Non-pigmented ciliary epithelial cell (primary cell): ENCODE measurements around the gene PARPBP.
"Not testable (repeated sequence)": the region's sequence is repeated elsewhere in the genome, so short reads cannot be mapped to it uniquely, and the experiment has no call there.

Source experiments
- DNase-seq: peaks from one replicate; pipeline ENCODE4 v3.0.0-alpha.2; 2010; ENCODE audit warnings: low read depth

The PARPBP gene

DNA sequence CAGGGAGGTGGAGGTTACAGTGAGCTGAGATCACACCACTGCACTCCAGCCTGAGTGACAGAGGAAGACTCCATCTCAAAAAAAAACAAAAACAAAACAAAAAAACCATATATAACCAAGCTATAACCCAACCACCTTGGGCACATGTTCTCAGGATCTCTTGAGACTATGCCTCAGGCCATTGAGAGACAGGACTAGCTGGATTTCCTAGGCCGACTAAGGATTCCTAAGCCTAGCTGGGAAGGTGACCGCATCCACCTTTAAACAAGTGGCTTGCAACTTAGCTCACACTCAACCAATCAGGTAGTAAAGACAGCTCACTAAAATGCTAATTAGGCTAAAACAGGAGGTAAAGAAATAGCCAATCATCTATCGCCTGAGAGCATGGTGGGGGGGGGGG, 35.2 kb downstream of the PARPBP start:
- not testable (repeated sequence) for DNase-seq

DNA sequence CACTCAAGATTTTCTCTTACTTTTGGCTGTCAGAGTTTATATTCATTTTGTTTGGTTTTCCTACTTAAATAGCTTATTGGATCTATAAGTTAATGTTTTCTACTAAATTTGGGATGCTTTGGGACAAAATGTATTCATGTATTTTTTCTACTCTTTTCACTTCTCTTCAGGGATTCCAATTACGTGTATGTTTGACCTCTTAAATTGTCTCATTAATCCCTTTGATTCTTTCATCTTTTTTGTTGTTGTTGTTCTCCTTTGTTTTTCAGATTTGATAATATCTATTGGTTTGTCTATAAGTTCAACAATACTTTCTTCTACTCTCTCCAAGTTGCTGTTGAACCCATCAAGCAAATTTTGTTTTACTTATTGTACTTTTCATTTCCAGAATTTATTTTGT, 43.4 kb downstream of the PARPBP start:
- no peak for DNase-seq

DNA sequence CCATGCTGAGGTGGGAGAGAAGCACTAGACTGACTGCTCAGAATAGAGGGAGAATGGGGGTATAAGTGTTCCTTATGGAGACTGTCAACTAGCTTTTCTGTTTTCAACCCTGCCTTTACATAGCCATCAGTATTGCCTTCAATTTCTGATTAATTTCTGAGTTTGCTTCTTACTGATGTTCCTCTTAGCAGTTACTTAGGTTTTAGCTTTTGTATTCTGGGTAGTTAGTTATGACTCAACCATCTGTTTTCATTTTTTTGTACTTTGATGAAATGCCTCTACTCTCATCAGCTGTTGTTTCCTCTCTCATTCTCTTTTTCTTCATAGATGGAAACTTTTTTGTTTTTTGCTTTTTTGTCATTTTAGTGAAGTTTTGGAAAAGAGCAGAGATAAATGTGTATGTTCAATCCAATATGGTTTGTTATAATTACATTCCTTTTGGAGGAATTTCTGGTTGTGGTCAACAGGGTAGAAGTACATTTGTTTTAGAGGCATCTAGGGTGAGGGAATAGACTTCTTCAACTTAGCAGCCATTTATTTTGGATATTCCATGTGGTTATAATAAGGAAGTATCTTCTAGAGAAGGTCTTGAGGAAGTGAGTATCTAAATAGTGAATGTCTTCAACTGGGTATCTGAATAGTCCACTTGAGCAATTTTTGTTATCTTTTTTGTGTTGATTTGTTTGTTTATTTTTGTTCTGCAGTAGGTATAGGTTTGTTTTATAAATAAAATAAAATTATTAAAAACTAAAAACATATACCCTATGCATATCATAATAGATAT, 48.0 kb downstream of the PARPBP start:
- DNase-seq: peak; percentile 9

DNA sequence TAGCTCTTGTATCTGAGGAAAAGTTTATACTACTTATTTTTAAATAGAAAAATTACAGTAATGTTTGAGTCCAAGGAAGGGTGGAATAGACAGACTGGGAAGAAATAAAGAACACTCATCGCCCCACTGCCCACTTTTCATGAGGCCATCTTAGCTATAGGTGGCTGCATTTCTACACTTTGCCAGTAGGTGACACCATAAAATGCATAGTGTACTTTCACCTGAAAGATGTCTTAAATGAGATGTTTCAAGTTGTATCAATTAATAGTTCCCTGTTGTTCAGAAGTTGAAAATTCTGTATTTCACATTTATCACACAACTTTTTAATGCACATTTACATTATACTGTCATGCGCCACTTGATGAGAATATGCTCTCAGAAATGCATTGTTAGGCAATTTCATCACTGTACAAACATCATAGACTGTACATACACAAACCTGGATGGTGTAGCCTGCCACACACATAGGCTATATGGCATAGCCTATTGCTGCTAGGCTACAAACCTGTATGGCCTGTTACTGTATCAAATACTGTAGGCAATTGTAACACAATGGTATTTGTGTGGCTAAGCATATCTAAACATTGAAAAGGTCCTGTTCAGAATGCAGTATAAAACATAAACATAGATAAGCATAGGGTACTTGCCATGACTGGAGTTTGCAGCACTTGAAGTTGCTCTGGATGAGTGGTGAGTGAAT, 50.1 kb downstream of the PARPBP start:
- DNase-seq: peak; percentile 1

DNA sequence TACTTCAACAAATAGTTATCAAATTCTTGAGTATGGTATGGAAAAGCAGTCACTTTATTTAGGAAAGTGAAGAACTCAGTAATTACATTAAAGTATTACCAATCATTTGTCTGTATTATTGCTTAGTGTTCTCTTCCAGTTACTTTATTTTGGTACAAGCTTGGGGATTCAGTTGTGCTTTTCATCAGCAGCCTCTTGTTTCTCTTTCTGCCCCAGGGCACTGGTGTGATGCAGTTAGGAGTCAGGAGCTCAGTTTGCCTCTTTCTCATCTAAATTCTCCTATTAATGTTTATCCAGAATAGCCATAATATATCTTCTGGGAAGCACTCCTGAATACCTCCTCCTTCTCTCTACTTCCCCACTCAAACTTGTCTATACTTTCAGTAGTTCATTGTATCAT, 52.0 kb downstream of the PARPBP start:
- DNase-seq: no peak

DNA sequence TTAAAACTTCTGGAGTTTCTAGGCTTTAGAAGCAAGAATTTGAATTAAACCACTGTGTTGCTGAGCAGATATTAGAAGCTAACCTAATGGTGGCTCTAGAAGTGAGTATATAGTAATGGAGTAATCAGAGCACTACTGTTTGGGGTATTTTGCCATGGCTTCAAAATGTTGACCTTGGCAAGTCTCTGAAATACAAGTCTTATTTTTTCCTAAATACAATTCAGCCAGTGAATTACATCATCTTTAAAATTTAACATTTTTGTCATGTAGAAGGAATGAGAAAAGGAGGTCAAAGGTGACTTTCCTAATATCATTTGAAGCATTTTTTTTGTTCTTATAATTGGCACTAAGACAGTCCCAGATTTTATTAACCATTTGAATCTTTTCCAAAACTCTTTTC, 52.5 kb downstream of the PARPBP start:
- DNase-seq: peak; percentile 24

DNA sequence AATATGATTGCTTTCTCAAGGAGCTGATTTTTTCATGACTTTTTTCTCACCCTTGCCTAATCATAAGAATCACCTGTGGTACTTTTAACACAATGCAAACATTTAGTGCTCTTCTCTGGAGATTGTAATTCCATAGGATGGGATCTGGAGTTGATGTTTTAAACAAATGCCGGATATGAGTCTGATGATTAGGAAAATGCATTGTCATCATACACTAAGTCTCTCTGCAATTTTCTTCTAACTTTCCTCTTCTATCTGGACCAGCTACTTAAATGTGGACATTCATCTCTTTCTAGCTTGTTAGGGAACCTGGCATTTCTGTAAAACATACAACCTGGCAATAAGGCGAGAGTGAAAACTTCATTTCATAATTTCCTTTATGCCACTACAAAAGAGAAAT, 54.1 kb downstream of the PARPBP start:
- DNase-seq: no peak

DNA sequence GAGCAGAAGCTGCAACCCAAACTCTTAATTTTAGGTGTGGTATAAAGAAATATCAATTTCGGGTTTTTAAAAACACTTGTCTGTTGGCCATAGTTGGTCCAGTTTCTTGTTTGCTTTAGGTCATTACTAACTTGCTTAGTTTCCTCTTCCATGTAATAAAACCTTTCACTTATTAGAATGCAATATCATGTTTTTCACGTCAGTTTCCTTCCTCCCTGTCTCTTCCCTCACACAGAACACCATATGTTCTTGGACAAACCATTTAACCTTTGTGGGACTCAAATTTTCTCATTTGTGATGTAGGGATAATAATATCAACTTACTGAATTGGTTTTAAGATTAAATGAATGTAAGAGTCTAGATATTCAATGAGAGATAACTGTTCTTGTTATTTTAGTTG, 54.8 kb downstream of the PARPBP start:
- no peak for DNase-seq

DNA sequence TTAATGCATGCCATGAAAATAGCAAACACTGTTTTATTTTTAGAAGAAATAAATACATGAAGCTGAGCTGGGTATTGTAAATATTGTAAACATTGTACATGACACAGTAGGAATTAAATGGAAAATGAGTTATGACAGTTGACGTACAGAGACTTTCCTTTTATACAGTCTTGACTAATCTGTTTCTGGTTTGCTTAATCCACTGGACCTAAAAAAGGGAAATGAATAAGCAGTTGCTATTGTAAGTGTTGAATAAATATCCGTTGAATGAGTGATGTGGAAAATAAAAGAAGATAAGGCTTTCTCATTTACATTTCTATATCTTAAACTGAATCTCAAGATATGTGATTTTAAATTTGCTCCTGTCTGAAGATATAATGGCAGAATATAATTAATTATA, 62.7 kb downstream of the PARPBP start:
- no peak for DNase-seq

DNA sequence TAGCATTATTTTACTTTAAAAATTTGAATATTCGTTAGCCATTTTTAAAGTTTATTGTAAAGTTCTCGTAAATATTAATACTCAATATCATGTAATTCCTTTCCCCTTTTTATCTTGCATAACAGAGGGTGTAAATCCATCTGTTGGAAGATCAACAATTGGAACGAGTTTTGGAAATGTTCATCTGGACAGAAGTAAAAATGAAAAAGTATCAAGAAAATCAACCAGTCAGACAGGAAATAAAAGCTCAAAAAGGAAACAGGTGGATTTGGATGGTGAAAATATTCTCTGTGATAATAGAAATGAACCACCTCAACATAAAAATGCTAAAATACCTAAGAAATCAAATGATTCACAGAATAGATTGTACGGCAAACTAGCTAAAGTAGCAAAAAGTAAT, 75.8 kb downstream of the PARPBP start:
- no peak for DNase-seq

DNA sequence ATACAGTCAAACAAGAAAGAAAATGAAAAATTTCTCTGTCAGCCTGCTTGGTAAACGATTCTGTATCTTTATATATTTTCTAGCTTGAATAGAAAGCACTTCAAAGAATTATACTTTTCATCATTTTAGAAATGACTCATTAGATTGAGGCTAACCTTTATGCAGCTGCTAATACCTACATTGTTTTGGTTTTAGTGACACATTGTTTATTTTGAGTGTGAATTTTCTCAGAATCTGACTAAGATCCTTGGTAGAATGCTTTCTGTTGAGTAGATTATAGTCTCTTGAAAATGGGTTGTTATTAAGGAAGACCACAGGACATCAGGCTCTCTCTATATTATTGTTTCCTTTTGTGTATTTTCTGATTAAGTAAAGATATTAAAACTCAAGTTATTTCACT, 77.8 kb downstream of the PARPBP start, which contains the start of gene PMCH:
PMCH (minus strand) TSS at position 45 of the 400 bp plus-strand sequence. CDS start 63 bp downstream, outside the sequence.
- DNase-seq: peak; percentile 27

DNA sequence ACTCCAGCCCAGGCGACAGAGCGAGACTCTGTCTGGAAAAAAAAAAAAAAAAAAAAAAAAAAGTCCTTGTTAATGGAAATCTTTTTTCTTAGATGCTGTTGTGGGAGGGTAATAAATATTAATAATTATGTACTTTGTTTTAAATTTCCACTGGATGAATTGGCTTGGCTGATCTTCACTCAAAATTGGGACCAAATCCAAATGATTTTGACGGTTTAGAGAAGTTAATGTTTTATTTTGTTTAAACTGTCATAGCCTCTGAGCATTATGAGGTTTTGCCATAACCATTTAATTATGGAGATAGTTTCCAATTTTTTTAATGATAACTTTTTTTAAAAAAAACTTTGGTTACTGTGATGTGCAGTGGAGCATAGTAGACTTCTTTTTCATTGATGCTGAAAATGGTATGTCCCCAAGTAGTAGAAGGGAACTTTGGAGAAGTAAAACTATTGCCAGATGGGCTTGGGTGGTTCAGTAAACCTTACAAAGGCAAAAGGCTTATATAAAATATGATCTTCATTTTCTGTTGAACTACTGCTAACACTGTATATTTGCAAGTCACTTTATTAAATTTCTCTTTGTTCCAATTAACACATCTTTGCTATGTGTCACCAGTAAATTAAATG, 81.6 kb downstream of the PARPBP start:
- no peak for DNase-seq

DNA sequence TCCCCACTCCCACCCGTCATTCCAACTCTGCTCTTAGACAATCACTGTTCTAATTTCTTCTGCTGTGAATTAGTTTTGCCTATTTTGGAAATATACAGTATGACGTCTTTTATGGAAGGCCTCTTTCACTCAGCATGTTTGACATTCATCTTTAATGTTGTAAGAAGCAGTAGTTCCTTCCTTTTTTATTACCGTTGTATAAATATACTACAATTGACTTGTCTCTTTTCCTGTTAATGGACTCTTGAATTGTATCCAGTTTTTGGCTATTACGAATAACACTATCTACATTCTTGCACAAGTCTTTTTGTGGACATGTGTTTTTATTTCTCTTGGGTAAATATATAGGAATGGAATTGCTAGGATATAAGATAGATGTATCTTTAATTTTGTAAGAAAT, 82.6 kb downstream of the PARPBP start:
- DNase-seq: no peak

DNA sequence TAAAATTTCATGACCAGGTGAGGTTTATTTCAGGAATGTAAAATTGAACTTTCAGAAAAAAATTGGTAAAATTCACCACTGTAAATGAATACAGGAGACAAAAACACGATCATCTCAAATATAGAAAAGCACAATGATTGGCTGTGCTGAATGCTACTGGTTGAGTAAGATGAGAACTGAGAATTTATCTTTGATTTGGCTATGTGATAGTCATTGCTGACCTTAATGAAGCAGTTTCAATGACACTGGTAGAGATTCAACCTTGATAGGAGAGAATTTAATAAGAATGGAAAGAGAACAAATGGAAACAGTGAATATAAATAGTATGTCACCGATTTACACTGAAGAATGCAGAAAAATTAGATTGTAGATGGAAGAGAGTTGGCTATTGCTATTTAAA, 84.0 kb downstream of the PARPBP start:
- DNase-seq: no peak

DNA sequence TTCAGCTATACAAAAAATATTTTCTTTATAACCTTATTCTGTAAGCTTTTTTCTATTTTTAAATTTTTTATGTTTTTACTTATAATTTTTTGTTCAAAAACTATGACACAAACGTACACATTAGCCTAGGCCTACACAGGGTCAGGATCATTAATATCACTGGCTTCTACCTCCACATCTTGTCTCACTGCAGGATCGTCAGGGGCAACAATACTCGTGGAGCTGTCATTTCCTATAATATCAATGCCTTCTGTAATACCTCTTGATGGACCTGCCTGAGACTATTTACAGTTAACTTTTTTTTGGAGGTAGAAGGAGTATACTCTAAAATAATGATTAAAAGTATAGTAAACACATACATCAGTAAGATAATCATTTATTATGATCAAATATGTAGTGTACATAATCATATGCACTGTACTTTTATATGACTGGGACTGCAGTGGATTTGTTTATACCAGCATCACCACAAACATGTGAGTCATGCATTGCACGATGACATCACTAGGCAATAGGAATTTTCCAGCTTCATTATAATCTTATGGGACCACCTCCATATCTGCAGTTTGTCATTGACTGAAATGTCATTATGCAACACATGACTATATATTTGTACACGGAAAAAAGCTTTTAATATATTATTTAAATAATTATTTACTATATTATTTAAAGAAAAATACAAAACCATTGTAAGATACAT, 96.2 kb downstream of the PARPBP start:
- DNase-seq: peak; percentile 23

DNA sequence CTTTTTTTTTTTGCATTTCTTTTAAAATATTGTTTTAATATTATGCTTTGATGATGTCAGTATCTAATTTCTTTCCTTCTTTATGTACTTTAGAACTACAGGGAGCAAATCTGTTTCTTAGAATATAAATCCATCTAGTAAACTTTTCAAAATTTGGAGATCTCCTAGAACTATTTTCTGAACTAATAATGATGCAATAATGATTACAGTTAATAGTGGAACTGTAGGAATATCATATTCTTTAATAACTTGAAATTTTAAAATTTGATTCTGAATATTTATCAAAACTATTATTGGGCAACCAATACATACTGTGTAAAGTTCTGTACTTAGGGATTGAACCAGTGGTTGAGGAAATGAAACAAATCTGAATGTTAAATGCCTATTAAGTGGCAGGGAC, 100.8 kb downstream of the PARPBP start:
- DNase-seq: no peak

DNA sequence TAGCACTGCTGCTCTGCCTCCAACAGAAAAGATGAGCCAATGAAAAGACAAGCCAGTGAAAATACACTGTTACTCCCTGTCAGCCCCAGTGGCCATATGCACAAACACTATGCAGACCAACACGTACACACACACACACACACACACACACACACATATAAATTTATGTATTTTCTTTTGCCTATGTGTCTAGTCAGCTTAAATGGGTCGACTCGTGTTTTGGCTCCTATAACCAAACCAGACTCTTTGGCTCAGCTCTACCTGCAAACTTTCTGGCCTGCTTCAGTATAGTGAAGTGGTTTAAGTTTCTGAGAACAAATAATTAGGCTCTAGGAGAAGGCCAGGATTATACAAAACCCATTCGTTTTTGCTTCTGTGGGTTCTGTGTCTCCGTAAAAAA, 108.0 kb downstream of the PARPBP start:
- DNase-seq: no peak

DNA sequence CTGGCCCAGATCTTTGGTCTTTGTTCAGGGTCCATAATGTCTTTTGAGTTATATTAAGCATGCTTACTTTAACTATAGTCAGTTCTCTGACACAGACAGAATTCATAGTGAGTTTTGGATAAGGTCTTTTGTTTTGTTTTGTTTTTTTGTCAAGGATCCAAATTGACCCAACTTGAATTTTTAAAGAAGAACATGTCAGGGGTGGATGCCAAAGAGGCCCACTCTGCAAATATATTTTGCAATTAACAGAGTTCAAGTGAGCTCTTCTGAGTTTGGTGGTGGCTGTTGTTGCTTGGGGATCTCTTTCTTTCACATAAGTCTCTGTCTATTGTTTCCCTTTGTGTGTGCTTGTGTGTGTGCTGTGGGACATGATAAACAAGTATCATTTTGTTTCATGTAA, 112.1 kb downstream of the PARPBP start:
- no peak for DNase-seq

DNA sequence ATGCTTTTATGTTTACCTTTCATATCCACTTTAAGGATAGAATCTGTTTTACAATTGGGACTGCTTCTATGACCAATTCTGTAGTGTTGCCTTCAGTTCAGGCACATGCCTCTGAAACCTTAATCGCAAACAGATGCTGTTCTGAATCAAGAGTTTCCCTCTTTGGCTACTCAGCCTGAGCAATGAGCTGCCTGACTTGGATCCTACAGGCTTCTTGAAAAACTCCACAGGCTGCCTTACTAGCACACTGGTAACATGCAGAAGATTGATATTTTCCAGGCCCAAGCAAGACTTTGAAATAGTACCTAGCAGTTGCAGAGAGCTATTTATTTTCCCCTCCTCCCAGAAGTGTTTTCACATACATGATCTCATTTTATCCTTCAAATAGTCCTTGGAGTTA, 112.5 kb downstream of the PARPBP start:
- DNase-seq: no peak

DNA sequence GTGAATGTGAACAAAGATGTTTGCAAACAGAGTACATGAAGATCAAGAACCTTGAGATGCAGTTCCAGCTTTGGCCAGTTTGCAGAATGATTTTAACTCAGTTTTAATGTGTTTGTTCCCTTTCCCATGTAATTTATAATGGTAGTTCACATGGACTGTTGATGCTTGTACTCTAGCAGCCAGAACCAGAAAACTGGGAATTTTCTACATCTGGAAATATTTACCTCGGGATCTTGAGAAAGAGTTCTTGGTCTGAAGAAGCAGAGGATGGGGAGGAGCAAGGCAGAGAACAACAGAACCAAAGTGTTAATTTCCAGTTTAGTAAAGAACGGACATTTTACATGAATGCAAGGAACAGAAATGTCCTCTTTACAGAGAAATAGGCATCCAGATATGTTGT, 114.6 kb downstream of the PARPBP start:
- no peak for DNase-seq

DNA sequence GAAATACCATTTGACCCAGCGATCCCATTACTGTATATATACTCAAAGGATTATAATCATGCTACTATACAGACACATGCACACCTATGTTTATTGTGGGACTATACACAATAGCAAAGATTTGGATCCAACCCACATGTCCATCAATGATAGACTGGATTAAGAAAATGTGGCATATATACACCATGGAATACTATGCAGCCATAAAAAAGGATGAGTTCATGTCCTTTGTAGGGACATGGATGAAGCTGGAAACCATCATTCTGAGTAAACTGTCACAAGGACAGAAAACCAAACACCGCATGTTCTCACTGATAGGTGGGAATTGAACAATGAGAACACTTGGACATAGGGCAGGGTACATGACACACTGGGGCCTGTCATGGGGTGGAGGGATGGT, 120.9 kb downstream of the PARPBP start:
- not testable (repeated sequence) for DNase-seq
